Thyroid gland (tissue), 4 donors: ENCODE data around the gene RAB6B. TPM values are rescaled to one million over a fixed set of nuclear protein-coding genes. Genes with fewer than 3 reads are reported as not detected.

Experiments used
- DNase-seq, 2 donors: peaks; one replicate each; pipeline ENCODE4 v3.0.0-alpha.2; 2019
- H3K27ac ChIP-seq, 3 donors: fragments of 200-600 bp; sonication (generic); 1 replicate in 2 of 3; 2 replicates in 1 of 3; pipeline ENCODE4 v1.5.1; 2016 to 2019; ENCODE audit warnings: mild to moderate bottlenecking in 1 of 3, moderate library complexity in 1 of 3
- H3K27me3 ChIP-seq: fragments of 200-600 bp; sonication (generic); one replicate; pipeline ENCODE4 v1.5.1; 2019
- H3K36me3 ChIP-seq, 2 donors: fragments of 200-600 bp; sonication (generic); one replicate each; pipeline ENCODE4 v1.5.1; 2016 to 2019
- H3K4me1 ChIP-seq, 2 donors: fragments of 200-600 bp; sonication (generic); one replicate each; pipeline ENCODE4 v1.5.1; 2017 to 2019
- H3K4me3 ChIP-seq, 3 donors: fragments of 200-600 bp; sonication (generic); replicated peaks in 1 of 3; 1 replicate in 2 of 3; 2 replicates in 1 of 3; pipeline ENCODE4 v1.5.1; 2016; ENCODE audit warnings: mild to moderate bottlenecking in 1 of 3
- H3K9me3 ChIP-seq: fragments of 200-600 bp; sonication (generic); one replicate; pipeline ENCODE4 v1.5.1; 2017
- CTCF ChIP-seq, 6 experiments: fragments of 200-600 bp in 3 of 6; fragments of 450-650 bp in 3 of 6; sonication (generic) in 3 of 6; IDR thresholded peaks; one replicate each; pipeline ENCODE4 v1.5.1; 2016 to 2019; ENCODE audit warnings: antibody characterized with exemption in 6 of 6, mild to moderate bottlenecking in 2 of 6, inconsistent platforms in 1 of 6, moderate library complexity in 1 of 6
- POLR2A ChIP-seq, 2 donors: fragments of 450-650 bp; IDR thresholded peaks; one replicate each; pipeline ENCODE4 v1.6.1; 2017; ENCODE audit warnings: antibody characterized with exemption in 2 of 2, mild to moderate bottlenecking in 2 of 2, moderate library complexity in 1 of 2
- WGBS, 2 donors: methylation state at CpG; one replicate each; pipeline ENCODE4 v1.1.5; 2017; 5-methylcytosine and 5-hydroxymethylcytosine counted together
- intact Hi-C: fragments of 100-400 bp; cut with DNase I; formaldehyde crosslinking; loops from one replicate; pipeline ENCODE4 v1.15.1; 2023
- total RNA-seq, 4 donors: library from RNA; depleted of rRNA; stranded (reverse); fragments of >200 nt; gene quantifications; one replicate each; pipeline ENCODE4 v1.2.3, GENCODE V29; 2016

RAB6B gene
- total RNA-seq, 4 donors from 2014 or later = 4.4 to 6.2 (median 5.6) TPM

- intact Hi-C loops = no loop called here
- Histone ChIP-seq H3K4me1 (no peaks in the 10 kb centered on the region), H3K27ac (no peak overlapping the region), H3K27me3 (no peaks in the 10 kb centered on the region), H3K4me3 (no peak overlapping the region), H3K9me3 (no peaks in the 10 kb centered on the region), H3K36me3 (peaks cover 10 to 30% of the 10 kb centered on the region in 2 donors)
- TF ChIP-seq CTCF (IDR thresholded peaks at IDR 0.05) (no peak), POLR2A (IDR thresholded peaks at IDR 0.05) (no peak)
- no peak for DNase-seq
- 89% methylated on average over 2 of the region's 2 CpGs for WGBS, 2 donors
Observed at GRCh38 chr3:133815386-133815785, 80.3 kb downstream of the RAB6B start.

- Histone ChIP-seq H3K27ac (no peak overlapping the region), H3K36me3 (peaks cover 0 to 22% of the 10 kb centered on the region in 2 donors), H3K4me3 (no peak overlapping the region), H3K27me3 (no peaks in the 10 kb centered on the region), H3K9me3 (no peaks in the 10 kb centered on the region), H3K4me1 (no peaks in the 10 kb centered on the region)
- intact Hi-C loops = no loop called here
- 92 to 94% methylated on average over 1 of the region's 1 CpG for WGBS, 2 donors
- no peak for DNase-seq
- no peak for TF ChIP-seq CTCF (IDR thresholded peaks at IDR 0.05)
- TF ChIP-seq POLR2A (IDR thresholded peaks at IDR 0.05) = no peak
Observed at GRCh38 chr3:133812872-133813271, 82.8 kb downstream of the RAB6B start.

GRCh38 chr3:133805702-133806475, 89.8 kb downstream of the RAB6B start, which contains the start of gene SRPRB:
Gene SRPRB (plus strand): TSS chr3:133805815. CDS start chr3:133805849, 34 bp downstream.
- peak in 2 of 6 experiments; percentile 5 to 9 for TF ChIP-seq CTCF (IDR thresholded peaks at IDR 0.05)
- TF ChIP-seq POLR2A (IDR thresholded peaks at IDR 0.05) = peak in 1 of 2 donors; percentile 83
- no peaks in the 10 kb centered on the region for H3K36me3 ChIP-seq
- no peaks in the 10 kb centered on the region for H3K9me3 ChIP-seq
- peak within 1 kb of the TSS in 2 of 3 donors; percentile 1 to 32 for H3K27ac ChIP-seq
- 0 to 2% methylated on average over 9 to 26 of the region's 53 CpGs for whole genome bisulfite sequencing, 2 donors
- peaks cover 0 to 8% of the 10 kb centered on the region in 2 donors for H3K4me1 ChIP-seq
- DNase-seq = peak; percentile 94 to 95
- intact Hi-C loops = no loop called here
- H3K4me3 ChIP-seq = peak within 1 kb of the TSS; percentile 69 to 85 (median 79)
- no peaks in the 10 kb centered on the region for H3K27me3 ChIP-seq

GRCh38 chr3:133805384-133805701, 90.3 kb downstream of the RAB6B start:
- Histone ChIP-seq H3K9me3 (no peaks in the 10 kb centered on the region), H3K27ac (no peak overlapping the region), H3K27me3 (no peaks in the 10 kb centered on the region), H3K4me1 (peaks cover 0 to 8% of the 10 kb centered on the region in 2 donors), H3K4me3 (peak overlapping the region; percentile 69 to 85 (median 79)), H3K36me3 (no peaks in the 10 kb centered on the region)
- TF ChIP-seq CTCF (IDR thresholded peaks at IDR 0.05) (peak in 1 of 6 experiments; percentile 5), POLR2A (IDR thresholded peaks at IDR 0.05) (no peak)
- no peak for DNase-seq
- 9 to 12% methylated on average over 14 to 15 of the region's 15 CpGs for WGBS, 2 donors
- intact Hi-C loops = no loop called here

- Histone ChIP-seq H3K27ac (no peak overlapping the region), H3K27me3 (no peaks in the 10 kb centered on the region), H3K4me3 (no peak overlapping the region), H3K36me3 (no peaks in the 10 kb centered on the region), H3K9me3 (no peaks in the 10 kb centered on the region), H3K4me1 (peaks cover 0 to 8% of the 10 kb centered on the region in 2 donors)
- WGBS, 2 donors = 58 to 64% methylated on average over 4 of the region's 4 CpGs
- no peak for DNase-seq
- intact Hi-C loops = no loop called here
- TF ChIP-seq POLR2A (IDR thresholded peaks at IDR 0.05) (no peak), CTCF (IDR thresholded peaks at IDR 0.05) (no peak)
Observed at GRCh38 chr3:133804896-133805295, 90.8 kb downstream of the RAB6B start.
